NCI-H2081 (cell line): ENCODE measurements around the gene CACNA2D3.
"Not testable (repeated sequence)": the region's sequence is repeated elsewhere in the genome, so short reads cannot be mapped to it uniquely, and the experiment has no call there.

ENCODE experiments used
- DNase-seq, 2 experiments: peaks; one replicate each; lab custom pipeline; 2025; lab: John Stamatoyannopoulos, UW

Gene CACNA2D3

DNA sequence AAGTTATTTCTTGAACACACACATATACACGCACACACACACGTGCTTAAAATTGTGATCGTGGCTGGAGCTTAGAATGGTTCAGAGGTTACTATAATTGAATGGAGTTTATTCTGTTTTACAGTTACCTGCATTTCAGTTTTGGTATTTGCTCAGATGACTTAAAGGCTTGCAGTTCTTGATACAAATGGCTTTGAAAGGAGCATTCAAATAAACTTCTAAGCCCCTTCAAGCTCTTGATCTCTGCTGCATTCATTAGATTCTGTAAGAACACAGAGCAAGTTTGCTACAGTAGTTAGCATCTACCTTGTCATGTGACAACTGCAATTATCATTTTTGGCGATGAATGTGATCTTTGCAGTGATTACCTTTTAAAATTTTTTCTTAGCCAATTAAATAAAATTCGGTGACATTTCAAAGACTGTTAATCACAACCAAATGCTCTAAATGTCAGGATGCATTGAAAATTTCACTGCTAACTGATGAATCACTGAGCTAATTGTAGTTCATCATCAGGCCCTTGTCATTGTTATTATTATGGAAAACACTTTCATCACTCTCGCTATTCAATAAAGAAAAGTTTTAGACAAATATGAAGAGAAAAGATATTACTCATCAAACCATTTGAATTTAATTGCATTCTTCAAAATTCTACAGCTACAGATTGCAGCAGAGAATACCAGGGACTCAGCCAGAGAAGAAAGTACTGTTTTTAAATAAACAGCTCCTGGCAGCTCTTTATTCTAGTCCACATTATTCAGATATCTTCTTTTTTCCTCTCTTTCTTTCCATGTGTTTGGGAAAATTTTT is 509.4 kb downstream of the CACNA2D3 start:
- no peak for DNase-seq

DNA sequence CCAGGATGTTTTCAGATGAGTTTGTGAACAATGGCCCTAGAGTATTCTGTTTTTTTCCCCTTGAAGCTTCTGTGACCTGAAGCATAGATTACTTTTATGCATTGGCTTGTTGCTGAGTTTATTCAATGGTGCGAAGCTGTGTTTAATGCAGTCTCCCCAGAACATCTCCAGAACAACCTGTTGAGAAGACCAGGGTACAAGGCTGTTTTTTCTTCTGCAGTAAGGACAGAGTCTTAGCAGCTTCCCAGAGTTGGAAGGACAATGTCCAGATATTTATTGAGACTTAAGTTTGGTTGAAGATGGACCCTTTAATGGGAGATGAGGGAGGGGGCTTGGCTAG is 509.9 kb downstream of the CACNA2D3 start:
- no peak for DNase-seq

DNA sequence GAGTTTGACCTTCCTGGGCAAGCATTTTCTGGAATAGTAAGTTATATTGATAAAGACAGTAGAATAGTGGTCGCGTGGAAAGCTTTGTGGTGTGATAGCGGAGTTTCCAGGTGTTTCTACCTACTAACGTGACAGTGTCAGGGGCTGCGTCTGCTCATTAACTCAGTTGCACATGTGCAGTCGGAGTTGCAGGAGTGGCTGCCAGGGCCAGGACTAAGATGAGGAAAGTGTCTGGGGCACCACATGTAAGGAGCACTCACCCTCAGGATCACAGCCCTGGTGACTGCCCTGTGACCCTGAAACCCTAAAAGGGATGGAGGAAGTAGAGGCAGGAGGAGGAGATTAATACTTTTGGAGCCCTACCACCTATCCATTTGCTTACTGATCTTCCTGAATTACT is 510.5 kb downstream of the CACNA2D3 start:
- no peak for DNase-seq

DNA sequence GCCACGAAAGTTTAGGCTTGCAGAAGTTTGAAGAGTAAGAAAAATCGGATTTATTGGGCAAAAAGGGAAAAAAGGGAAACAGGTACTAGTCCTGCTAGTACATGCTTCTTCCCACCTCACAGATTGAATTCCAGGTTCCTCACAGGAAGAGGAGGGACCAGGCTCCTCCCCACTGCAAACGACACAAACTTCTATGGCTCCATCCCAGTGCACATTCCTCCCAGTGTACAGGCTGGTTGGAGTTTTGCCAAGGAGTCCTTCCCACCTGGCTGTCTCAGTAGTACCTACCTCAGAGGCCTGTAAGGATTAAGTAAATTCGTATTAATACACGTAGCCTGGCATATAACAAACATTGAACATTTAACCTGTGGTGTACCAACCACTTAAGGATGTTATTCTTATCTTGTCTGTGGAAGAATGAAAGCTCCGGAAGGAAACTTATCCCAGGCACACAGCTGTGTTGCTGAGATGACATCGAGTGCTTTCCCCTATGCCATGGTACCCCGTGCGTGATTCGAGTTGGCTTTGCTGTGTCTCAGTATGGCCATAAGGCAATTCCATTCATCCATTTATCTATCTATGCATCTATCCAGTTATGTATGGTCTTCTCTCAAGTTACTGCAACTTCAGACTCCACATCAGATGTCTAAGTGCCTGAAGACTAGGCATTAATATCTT is 511.2 kb downstream of the CACNA2D3 start:
- DNase-seq, result no peak

DNA sequence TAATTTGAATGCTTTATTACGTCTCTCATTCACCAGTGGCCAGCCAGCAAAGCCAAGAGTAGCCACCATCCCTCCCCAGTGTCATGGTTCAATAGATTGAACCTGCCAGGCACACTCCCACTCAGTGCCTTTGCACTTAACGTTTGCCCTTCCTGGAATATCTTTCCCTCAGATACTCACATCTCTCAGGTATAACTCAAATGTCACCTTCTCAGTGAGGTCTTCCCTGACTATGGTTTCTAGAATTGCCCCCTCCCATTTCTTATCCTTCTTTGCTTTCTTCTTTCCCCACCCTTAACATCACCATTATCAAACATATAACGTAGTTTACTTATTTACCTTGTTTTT is 511.7 kb downstream of the CACNA2D3 start:
- DNase-seq, result no peak

DNA sequence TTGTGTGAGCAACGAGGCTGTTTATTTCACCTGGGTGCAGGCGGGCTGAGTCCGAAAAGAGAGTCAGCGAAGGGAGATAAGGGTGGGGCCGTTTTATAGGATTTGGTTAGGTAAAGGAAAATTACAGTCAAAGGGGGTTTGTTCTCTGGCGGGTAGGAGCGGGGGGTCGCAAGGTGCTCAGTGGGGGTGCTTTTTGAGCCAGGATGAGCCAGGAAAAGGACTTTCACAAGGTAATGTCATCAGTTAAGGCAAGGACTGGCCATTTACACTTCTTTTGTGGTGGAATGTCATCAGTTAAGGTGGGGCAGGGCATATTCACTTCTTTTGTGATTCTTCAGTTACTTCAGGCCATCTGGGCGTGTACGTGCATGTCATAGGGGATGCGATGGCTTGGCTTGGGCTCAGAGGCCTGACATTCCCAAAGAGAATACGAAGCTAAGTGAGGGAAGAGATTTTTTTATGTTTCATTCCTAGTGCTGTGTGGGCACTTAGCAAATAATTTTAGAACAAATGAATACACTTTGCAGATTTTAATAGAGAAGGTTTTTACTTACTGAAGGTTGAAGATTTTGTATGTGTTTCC is 517.5 kb downstream of the CACNA2D3 start:
- not testable (repeated sequence) for DNase-seq

DNA sequence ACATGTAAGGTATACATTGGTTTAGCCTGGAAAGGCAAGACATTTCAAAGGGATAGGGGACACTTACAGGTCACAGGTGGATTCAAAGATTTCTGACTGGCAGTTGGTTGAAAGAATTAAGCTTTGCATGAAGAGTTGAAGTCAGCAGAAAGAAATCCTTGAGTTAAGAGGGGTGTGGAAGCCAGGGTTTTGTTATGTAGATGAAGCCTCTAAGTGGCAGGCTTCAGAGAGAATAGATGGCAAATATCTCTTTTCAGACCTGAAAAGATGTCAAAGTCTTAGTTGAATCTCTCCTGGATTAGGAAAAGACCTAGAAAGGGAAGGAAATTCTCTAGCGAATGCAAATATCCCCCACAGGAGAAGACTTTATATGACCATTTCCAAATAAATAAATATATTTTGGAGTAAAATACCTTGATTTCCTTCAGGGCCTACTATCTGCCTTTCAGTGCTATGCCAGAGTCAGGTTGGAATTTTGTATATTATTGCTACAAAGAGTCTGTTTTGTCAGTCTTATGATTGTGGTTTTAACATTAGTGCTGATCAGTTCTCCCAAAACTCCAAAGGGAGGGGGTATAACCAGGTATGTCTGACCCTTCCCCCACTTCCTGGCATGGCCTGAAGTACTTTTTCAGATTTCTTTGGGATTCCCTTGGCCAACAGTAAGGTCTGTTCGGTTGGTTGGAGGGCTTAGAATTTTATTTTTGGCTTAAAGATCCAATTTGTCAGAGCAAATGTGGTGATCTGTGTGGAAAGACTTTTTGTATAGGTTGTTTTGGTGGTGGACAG is 519.1 kb downstream of the CACNA2D3 start:
- no peak for DNase-seq

DNA sequence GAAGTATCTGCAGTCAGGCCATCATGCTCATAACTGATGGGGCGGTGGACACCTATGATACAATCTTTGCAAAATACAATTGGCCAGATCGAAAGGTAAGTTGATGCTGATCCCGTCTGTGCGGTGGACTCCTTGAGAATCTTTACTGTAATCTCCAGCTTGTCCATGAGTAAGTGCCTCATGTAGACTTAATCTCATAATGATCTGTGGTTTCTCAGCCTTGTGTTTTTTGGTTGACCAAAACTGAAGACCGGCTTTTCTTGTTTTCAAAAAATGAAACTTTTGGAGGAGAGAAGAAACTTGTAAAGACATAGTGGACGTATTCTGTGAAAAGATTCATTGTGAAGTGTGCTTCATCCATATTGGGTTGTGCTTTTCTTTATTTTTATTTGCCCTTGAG is 519.8 kb downstream of the CACNA2D3 start:
- no peak for DNase-seq

DNA sequence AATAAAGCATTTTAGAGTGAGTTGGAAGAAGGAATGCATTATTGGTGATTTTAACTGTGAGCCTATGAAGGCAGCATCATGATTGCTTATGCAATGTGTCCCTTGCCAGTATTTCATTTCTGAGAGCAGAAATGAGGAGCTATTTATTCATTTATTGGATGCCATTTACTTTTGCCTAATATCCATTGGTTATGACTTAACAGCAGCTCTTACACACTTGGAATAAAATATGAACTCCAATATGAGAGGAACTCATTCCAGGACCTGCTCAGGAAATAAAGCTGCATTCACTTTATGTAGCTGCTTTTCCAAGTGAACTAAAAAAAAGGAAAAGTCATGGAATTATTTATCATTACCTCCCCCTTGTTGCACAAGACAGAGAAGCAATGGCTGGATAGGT is 525.4 kb downstream of the CACNA2D3 start:
- no peak for DNase-seq

DNA sequence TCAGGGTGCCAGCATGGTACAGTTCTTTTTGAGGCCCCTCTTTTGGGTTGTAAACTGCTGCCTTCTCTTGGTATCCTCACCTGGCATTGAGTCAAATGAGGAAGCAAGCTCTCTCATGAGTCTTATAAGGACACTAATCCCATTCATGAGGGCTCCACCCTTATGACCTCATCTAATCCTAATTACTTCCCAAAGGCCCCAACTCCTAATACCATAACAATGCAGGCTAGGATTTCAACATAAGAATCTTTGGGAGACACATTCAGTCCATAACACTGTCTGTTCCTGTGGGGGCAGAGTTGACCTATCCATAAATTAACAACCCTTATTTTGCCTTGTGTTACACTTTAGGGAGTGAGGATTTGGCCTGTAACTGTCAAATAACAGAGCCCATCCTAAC is 527.2 kb downstream of the CACNA2D3 start:
- DNase-seq, result no peak

DNA sequence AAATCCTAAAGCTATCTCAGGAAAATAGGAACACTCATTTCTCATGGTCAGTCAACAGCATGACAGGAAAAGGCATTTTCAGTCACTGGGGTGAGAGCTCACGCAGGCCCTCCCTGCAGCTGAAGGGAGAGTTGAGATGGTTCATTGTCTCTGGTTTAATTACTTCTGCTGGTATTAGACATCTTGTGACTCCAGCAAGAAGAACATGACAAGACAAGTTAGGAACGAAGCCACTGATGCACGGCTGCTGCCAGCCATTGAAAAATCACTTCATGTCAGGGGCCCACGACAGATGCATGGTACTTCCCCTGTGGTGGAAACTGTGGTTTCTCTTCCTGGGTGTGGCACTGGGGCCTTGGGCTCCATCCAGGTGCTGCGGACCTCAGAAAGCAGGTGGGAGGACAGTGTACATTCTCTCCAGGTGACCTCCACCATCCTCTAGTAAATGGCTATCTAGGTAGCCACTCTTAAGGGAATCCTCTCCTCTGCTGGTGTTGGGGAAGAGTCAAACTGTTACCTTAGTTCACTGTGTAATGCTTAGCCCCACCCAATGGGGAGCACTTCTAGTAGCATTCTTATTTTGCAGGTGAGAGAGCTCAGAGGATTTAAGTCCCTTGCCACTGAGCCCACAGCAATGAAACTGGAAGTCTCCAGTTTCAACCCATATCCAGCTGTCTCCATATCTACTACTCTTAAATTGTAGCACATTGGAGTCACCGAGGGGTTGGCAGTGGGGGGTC is 531.3 kb downstream of the CACNA2D3 start:
- no peak for DNase-seq

DNA sequence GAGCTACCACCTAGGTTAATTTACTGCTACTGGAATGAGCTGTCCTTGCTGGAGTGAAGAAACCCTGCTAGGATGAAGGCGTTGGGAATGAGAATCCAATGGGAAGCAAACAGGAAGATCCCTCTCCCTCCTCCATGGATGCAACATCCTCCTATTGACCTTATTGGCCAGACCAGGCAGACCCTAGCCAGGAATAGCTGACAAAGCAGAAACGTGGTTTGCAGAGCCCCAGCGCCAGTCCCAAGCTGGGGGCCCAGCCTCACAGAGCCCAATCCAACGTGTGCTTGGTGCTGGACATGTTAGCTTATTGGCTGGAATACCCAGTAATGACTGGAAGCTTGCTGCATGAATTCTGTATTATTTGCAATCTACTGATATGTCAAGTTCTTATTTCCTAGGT is 532.4 kb downstream of the CACNA2D3 start:
- DNase-seq, result no peak

DNA sequence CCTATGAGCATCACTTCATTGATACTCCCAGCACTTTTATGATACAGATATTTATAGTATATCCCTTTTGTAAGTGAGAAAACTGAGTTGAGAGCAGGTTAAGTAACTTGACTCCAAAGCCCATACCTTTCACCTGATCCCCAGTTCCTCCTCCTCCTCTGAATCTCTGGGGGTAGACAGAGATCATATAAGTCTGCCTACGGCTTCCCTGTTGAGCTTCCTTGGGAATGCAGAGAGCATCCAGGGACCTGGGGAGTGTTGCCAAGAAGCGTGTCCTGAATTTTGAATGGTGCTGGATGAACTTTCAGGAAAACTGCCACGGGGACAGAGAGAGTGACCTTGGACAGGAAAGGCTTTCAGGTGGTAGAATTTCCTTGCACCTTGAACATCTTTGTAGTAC is 537.0 kb downstream of the CACNA2D3 start:
- DNase-seq, result no peak

DNA sequence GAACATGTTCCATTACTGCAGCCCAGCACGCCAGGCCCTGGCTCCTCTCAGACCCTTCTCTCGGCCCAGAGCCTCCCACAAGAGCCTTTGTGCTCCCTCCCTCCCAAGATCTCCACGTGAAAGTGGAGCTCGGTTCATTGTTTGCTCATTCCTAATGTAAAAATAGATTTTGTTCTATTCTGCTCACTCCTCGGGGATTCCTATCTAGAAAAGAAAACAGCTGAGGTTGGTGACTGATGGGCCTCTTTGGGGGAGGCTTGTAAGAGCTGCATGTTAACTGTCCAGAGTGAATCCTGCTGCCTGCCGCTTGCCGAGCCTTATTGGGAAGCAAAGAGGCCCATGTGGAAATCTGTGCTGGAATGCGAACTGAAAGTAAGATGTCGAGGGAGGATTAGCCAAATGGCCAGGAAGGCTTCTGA is 538.4 kb downstream of the CACNA2D3 start:
- no peak for DNase-seq

DNA sequence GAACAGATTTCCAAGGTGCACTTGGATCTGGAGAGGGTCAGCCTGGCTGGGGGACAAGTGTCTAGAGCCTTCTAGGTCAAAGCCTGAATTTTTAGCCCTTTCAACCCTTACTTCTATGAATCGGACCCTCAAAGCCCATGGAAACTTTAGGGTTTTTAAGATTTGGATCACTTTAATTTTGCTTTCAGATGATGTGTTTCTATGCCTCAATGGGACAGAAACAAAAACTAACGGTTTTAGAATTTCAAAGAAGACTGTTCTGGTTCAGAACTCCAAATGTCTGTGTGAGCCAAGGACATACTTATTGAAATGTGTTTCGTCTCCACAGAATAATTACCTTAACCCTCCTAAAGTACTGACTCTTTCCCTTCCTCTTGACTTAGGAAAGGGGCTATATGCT is 538.8 kb downstream of the CACNA2D3 start:
- no peak for DNase-seq

DNA sequence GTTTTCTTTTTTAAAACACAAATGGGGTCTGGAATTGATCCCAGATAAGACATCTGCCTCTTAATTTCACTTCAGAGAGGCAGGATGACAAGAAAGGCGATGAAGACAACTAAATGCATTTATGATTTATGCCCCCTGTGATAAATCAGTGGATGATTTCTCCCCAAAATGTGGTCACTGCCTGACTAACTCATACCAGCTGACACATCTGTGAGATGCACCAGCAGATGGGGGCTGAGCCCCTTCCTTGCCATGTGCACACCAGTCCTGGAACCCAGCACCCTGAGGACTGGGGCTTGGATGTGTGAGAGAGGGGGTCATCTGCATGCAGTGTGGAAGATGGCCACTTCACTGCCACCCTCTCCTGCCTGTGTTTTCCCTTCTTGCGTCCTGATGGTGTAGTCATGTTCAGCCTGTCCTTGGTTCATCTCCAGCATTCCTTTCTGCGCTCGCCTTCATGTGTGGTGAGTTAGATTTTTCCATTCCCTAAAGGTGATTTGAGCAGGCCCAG is 541.2 kb downstream of the CACNA2D3 start:
- DNase-seq, result no peak

DNA sequence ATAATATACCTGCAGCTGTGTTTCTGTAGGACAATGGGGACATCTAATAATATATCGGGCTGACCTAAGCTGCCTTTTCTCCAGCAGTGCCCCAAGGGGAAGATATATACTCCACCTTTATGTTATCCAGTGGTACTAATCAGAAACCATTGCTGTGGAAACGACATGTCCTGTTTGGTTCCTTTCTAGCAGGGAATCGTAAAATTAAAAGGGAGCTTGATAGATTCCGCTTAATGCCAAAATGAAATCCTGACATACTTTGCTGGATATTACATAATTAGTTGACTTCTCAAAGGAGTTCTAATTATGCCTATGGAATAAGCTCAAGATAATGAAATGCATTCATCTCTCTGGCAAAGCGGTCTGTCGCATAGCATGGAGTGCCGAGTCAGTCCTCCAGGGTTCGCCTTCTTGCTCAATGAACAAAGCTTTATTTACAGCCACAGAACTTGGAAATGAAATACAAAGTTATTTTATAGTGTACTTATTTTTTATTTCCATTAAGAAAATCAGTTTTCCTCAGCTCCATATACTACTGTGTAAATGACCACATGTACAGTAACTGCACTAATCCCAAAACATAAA is 542.8 kb downstream of the CACNA2D3 start:
- no peak for DNase-seq

DNA sequence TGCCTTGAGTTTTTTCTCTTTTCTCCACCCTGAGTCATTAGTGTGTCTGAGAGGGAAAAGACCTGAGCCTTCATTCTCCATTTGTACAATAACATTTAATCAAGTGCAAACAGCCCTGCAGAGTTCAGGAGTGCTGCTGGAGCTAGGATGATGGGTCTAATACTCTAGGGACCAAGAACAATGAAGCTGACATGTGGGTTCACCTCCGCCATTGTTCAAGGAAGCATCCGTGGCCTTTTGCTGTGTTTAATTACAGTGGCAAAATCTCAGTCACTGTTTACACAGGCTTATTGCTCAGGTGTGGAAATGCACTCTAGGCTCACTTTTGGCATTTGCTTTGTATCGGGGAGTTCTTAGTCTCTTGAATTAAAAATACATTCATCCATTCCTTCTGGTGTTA is 545.9 kb downstream of the CACNA2D3 start:
- DNase-seq, result peak in 1 of 2 experiments; percentile 15

DNA sequence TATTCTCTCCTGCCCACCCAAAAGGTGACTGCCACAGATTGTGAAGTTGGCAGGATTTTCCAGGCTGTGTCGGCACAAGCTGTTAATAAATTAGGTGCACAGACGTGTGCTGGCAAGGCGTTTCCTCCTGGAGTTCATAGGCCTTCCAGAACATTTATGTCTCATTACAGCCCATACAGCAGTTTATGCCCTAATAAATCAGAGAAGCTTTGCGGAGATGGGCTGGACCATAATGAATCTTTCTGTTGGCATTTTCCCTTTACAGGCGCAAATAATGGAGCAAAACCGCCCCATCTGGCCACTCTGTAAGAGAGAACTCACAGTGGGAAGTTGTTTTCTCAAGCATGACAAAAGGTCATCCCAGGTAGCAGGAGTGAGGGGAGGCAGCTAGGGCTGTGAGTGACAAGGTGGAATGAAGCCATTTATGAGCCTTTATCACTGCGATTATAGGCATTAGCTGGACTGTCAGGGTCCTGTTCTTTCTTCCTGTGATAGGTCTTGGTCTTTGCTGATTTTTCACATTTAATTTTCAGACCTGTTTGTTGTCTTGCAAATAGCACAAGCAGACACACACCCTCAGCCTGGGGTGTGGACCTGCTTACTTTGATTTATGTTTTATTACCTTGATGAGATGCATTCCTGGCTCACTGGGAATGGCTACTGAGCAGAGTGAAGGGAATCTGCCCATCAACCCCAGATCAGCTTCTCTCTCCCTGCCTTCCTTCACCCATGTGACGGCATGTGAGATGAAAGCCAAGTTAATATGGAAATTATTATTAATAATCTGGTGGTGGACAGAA is 548.0 kb downstream of the CACNA2D3 start:
- DNase-seq, result peak; percentile 31 to 70

DNA sequence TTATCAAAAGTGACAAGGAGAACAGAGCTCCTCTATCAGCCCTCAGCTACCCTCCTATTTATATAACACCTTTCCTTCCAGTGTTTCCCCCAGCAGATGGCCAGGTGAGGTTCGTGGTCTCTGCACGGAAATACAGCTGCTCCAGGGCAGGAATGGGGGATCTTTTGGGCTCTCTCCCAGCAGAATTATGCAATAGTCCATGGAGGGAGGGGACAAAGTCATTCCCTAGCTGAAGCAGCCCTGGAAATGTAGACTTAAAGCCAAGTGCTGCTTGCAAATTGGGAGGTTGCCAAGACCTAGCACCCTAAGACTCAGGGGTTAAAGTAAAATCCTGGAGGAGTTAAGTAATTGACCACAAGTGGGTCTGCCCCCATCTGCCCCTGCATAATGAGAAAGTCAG is 549.2 kb downstream of the CACNA2D3 start:
- peak in 1 of 2 experiments; percentile 6 for DNase-seq

DNA sequence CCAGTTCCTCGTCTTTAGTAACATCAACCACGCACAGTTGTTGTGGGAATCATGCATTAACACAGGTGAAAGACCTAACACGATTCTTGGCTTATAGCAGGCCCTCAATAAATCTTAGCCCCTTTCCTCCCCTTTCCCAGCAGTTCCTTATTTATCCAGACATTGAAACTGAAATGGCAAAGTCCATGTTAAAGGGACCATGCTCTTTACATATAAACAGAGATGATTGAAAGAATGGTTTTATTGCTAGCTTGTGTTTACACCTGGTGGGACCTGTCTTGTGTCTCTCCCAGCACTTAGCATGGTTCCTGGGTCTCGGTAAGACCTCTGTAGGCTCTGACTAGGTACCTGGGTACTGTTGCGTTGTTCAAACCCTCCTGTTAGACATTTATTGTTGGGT is 553.7 kb downstream of the CACNA2D3 start:
- DNase-seq, result no peak
